Urothelium cell line (cell line): Measurements from ENCODE around the gene TTLL8.

Source experiments
- DNase-seq: peaks from one replicate; pipeline ENCODE4 v3.0.0; 2011; ENCODE audit warnings: low spot score, mixed read lengths
- FAIRE-seq: peaks from 2 replicates; lab custom pipeline; 2011; peaks lifted over from hg19 to GRCh38; lab: Jason Lieb, UNC

The TTLL8 gene

DNA sequence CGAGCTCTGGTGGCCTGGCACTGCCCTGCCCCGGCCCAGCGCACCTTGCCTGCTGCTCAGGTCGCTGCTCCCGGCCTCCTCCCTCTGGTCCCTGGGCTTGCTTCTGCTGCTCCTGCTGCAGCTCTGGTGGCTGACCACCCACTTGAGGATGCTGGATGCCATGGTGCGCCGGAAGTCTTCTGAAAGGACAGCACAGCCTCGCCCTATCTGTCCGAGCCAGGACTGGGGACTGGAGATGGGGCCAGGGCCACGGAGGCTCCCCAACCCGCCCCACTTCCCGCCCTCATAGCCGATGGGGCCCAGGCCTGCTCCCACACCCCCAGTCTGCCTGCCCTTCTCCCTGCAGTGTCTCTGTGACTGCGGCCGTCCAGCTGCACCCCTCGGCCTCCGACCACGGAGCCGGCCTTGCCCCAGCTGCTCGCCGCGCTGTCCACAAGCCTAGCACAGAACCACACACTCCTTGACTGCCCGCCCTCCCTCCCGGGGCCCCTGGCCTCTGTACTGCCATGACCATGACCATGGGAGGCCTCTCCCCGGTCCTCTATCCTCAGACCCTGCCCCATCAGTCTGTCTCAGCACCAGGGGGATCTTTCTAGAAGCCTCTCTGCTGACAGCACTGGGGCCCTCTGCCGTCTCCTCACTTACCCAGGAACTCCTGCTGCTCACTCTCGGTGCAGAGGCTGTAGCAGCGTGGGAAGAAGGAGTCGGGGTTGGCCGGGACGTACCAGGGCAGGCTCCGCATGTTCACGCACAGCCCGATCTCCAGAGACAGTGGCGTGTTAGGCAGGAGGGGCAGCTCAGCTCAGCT is 12.7 kb downstream of the TTLL8 start:
- FAIRE-seq (no peak), DNase-seq (no peak)

DNA sequence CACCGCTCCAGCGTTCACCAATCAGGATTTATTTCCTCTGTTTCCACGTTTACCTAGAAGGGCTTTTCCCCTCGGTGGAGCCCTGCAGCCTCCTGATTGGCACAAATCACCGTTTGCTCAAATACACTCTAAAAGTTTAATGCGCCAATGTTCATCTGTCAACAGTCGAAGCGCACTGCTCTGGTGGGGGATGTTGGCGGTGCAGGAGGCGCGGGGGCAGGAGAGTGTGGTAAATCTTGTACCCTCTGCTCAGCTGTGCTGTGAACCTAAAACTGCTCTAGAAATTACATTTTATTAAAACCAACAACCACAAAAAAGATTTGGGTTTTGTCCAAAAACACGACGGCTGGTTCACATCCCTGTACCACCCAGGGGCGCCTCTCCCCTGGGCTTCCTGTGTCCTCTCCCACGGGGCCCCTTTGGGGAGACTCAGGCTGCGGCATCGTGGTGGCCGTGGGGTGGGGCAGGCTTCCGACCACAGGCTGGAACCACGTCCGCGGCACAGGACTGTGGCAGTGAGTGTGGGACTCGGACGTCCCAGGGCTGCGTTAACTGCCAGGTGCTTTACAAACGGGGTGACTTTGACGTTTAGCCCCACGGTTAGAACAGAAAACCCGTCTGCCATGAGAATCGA is 13.5 kb downstream of the TTLL8 start:
- FAIRE-seq (no peak), DNase-seq (no peak)

- no peak for DNase-seq
- FAIRE-seq, result peak; percentile 81
Measured at GRCh38 chr22:50041361-50042065, 16.6 kb downstream of the TTLL8 start.

- DNase-seq (no peak), FAIRE-seq (no peak)
Measured at GRCh38 chr22:50040717-50041116, 17.4 kb downstream of the TTLL8 start.

- FAIRE-seq, result peak; percentile 96
Measured at GRCh38 chr22:50039669-50040443, 18.2 kb downstream of the TTLL8 start.

DNA sequence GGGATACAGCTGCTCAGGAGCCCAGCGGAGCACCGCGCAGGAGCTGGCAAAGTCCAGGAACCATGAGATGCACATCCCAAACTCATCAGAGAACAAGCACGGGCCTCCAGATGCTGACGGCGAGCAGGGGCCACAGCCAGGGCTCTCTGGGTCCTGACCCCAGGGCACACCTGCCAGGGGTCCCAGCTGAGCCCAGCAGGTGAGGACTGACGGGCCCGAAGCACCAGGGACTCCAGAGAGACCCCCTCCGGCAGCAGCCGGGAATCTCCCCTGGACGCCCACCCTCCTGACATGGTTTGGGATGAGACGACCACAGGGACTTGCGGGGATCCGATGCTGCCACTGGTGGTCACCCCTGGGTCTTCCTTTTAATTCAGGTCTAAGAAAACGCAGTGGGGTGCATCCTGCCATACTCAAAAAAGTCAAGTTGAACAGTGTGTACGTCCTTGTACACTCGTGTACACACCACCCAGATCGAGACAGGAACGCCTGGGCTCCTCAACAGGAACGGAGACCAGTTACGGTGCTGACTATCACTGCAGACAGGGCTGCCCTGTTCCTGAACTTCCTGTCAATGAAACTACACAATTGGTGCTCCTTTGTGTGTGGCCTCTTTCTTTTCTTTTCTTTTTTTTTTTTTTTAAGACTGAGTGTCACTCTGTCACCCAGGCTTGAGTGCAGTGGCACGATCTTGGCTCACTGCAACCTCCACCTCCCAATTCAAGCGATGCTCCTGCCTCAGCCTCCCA is 21.9 kb downstream of the TTLL8 start:
- FAIRE-seq, result no peak
- no peak for DNase-seq

More at GRCh38 chr22:50039669-50040443, 18.2 kb downstream of the TTLL8 start:
- no peak for DNase-seq

DNA sequence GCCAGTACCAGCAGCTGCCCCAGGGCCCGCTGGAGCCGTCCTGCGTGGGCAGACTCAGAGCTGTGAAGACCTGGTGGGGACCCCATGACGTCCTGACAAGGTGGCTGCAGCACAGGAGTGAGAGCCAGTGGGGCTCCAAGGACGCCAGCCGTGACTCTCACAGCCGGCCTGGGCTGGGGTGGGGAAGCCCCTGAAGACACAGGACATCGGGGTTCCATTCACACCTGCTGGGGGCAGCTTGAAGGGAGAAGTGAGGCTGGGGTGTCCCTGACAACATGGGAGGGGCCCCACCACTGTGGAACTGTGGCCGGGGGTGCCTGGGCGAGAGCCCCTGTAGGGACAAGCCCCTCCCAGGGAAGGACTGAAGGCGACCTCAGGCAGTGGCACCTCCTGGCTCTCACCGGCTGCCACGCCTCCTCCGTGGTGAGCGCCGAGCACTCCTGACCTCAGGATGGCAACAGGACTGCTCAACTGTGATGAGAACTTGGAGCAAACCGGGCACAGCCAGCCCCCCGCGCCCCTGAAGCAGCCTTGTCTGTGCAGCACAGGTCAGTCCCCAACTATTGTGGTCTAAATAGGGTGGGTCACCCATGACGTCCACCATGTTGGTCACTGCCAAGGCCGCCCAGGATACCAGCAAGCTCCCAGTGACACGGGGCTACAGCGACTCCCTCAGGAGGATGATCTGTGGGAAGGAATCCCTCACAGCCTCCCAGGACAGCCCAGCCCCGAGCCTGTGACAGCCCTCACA is 22.8 kb downstream of the TTLL8 start:
- FAIRE-seq (no peak), DNase-seq (no peak)

DNA sequence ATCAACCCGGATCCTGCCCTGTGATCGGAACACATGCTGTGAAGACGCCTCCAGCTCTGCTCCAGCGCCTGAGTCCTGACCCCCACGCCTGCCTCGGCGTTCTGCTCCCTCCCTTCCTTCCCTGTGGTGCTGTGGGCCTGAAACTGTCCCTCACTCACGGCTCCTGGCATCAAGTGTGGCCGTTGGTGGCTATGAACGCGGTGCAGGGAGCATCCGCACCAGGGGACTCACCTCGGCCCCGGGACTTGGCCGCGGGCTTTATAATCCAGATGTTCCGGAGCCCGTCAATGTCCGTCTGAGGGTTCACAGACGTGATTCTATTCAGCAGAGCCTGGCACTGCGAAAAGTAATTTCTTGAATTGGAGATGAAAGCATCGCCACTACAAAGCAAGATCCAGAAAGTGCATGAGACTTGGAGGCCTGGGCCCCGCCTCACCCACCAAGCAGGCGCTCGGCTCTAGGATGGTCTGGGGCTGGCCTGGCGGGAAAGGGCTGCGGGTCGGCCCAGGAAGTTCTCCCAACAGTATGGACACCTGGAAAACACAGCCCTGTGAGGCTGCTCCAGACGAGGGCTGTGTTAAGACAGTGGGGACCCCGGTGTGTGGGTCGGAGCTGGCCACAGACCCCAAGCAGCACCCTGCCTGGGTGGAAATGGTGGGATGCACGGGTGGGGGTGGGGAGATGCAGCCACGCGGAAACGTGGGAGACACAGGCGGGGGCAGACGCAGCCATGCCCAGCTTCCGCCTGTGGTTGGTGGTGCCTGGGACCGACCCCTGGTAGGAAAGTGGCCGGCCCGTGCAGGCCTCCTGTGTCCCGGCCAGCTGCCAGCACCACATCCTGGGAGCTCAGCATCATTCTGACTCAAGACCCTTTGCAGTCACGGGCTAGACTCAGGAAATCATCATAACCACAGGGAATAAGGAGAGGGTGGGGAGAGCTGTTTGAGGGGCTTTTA is 23.7 kb downstream of the TTLL8 start:
- FAIRE-seq (no peak), DNase-seq (no peak)

GRCh38 chr22:50032941-50033601 is 25.0 kb downstream of the TTLL8 start:
- DNase-seq, result no peak
- FAIRE-seq, result no peak

DNA sequence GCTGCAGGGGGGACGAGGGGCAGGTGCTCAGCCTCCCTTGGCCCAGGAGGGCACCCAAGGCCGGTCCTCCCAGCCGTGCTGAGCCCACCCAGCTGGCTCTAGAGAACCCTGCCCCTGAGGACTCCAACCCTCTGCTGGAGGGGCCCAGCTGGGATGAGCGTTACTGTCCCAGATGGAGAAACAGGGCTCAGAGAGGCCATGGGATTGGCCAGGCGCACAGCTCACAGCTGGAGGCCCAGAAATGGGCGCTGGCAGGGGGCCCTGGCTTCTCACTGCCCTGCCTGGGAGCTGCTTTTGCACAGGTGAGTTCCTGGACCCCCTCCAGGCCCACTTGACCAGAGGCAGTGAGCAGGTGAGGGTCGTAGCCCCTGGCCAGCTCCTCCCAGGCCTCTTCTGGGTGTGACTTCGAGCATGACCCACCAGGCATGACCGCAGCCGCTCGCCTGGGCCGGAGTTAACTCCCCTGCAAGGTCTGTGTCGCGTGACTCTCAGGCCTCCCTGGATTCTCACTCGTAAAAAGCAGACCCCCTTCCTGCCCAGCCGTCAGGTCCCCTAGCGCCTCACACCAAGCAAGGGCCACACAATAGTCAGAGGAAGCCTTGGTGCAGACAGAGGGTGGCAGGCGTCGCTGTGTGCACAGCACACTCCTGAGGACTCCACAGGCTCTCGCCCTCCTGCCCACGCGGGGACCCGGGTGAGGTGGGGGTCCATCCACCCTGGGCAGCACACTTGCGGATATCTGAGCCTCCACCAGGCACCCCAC is 25.8 kb downstream of the TTLL8 start:
- peak; percentile 27 for FAIRE-seq
- no peak for DNase-seq

- DNase-seq, result no peak
- FAIRE-seq, result peak; percentile 37
Measured at GRCh38 chr22:50031189-50032091, 26.7 kb downstream of the TTLL8 start.

DNA sequence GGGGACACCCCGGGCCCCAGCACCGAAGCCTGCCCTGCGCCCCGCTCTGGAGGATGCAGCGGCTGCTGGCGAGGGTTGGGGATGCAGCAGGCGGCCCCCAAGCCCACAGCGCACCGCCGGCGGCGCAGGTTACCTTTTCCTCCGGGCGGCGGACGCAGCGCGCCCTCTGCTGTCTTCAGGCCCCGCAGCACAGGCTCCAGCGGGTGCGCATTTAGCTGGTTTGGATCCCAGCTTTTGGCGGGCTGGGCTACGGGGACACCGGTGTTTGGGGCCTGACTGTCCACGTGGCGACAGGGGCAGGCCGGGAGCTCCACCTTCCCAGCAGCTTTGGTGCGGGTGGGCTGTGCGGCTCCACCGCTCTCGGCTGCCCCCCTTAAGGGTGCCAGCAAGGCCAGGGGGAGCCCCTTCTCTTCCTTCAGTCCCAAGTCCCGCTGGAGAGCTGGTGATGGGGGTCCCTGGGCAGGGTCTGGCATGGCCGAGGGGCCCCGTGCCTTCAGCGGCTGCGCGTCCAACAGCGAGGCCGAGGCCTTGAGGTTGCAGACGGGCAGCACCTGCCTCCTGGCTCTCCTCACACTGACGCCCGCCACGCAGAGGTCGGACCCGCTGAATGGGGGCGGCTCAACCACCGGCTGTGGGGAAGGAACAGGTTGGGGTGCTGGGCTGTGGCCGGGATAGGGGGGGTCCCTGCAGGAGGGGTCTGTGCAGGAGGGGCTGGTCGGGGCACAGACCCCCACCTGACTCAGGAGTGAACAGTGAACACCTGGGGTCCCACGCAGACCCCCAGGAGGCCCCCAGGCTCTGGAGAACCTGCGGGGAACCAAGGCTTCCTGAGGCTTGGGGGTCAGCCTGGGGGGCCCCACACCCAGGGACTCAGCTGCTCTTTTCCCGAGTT is 27.6 kb downstream of the TTLL8 start:
- peak; percentile 86 for FAIRE-seq
- DNase-seq, result peak; percentile 93

GRCh38 chr22:50027639-50028537 is 30.2 kb downstream of the TTLL8 start:
- FAIRE-seq, result peak; percentile 87
- peak; percentile 67 for DNase-seq

DNA sequence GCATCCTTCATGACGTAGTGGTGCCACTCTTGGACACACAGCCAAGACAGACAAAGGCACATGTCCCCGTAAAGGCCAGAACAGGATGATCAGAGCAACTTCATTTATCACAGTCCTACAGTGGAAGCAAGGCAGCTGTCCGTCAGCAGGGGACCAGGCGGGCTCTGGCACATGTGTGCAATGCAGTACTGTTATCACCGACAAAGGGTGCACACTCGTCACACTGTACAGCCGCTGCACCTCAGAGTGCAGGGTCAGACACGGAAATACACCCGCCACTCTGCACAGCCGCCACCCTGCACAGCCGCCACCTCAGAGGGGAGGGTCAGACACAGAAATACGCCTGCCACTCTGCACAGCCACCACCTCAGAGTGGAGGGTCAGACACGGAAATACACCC is 32.1 kb downstream of the TTLL8 start:
- FAIRE-seq (no peak), DNase-seq (no peak)
